Measurements from ENCODE around the gene CDCP1.

The CDCP1 gene

GRCh38 chr3:45135959-45136358, 10.2 kb downstream of the CDCP1 start:
- Histone ChIP-seq H3K4me3 (ENCODE audit: low read length) (no peak overlapping the region), H3K9me2 (replicated peaks; ENCODE audit: insufficient read depth, low read length) (no peaks in the 10 kb centered on the region), H3K79me2 (ENCODE audit: low read length) (no peaks in the 10 kb centered on the region), H3K9ac (ENCODE audit: low read length) (no peak overlapping the region), H3K4me1 (ENCODE audit: low read length) (no peaks in the 10 kb centered on the region), H3K36me3 (replicated peaks; ENCODE audit: insufficient read depth, low read length) (no peaks in the 10 kb centered on the region), H3K27me3 (replicated peaks; ENCODE audit: insufficient read depth, low read length) (no peaks in the 10 kb centered on the region), H3K27ac (ENCODE audit: low read length) (no peak overlapping the region), H4K20me1 (ENCODE audit: insufficient read depth, low read length) (no peaks in the 10 kb centered on the region), H2AFZ (ENCODE audit: low read length) (no peak overlapping the region), H3K4me2 (ENCODE audit: low read depth, low read length) (no peak overlapping the region), H3F3A (ENCODE audit: insufficient read depth, low read length) (no peaks in the 10 kb centered on the region), H3K9me3 (replicated peaks; ENCODE audit: insufficient read depth, low read length) (no peaks in the 10 kb centered on the region)
- no peak for TF ChIP-seq EZH2 (optimal IDR thresholded peaks at IDR 0.05; ENCODE audit: low read depth, low read length)
- TF ChIP-seq EZH2phosphoT487 (IDR thresholded peaks at IDR 0.05; ENCODE audit: low read length), result no peak
- TF ChIP-seq CTCF (IDR thresholded peaks at IDR 0.05; ENCODE audit: low read length), result no peak
- DNase-seq, result no peak

- H3K4me1 ChIP-seq (ENCODE audit: low read length), result no peaks in the 10 kb centered on the region
- no peak overlapping the region for H3K27ac ChIP-seq (ENCODE audit: low read length)
- H4K20me1 ChIP-seq (ENCODE audit: insufficient read depth, low read length), result no peaks in the 10 kb centered on the region
- H3K4me2 ChIP-seq (ENCODE audit: low read depth, low read length), result no peak overlapping the region
- TF ChIP-seq CTCF (IDR thresholded peaks at IDR 0.05; ENCODE audit: low read length), result no peak
- TF ChIP-seq EZH2phosphoT487 (IDR thresholded peaks at IDR 0.05; ENCODE audit: low read length), result no peak
- no peak for TF ChIP-seq EZH2 (optimal IDR thresholded peaks at IDR 0.05; ENCODE audit: low read depth, low read length)
- no peaks in the 10 kb centered on the region for H3K9me2 ChIP-seq (replicated peaks; ENCODE audit: insufficient read depth, low read length)
- no peak overlapping the region for H3K4me3 ChIP-seq (ENCODE audit: low read length)
- H3K9ac ChIP-seq (ENCODE audit: low read length), result no peak overlapping the region
- DNase-seq, result no peak
- no peaks in the 10 kb centered on the region for H3K9me3 ChIP-seq (replicated peaks; ENCODE audit: insufficient read depth, low read length)
- no peaks in the 10 kb centered on the region for H3K27me3 ChIP-seq (replicated peaks; ENCODE audit: insufficient read depth, low read length)
- no peak overlapping the region for H2AFZ ChIP-seq (ENCODE audit: low read length)
- H3F3A ChIP-seq (ENCODE audit: insufficient read depth, low read length), result no peaks in the 10 kb centered on the region
- H3K79me2 ChIP-seq (ENCODE audit: low read length), result no peaks in the 10 kb centered on the region
- H3K36me3 ChIP-seq (replicated peaks; ENCODE audit: insufficient read depth, low read length), result no peaks in the 10 kb centered on the region
These were observed 11.2 kb downstream of the CDCP1 start for GRCh38 chr3:45134758-45135521.

GRCh38 chr3:45132568-45133211, 13.5 kb downstream of the CDCP1 start:
- Histone ChIP-seq H3K9me2 (replicated peaks; ENCODE audit: insufficient read depth, low read length) (no peaks in the 10 kb centered on the region), H3K36me3 (replicated peaks; ENCODE audit: insufficient read depth, low read length) (no peaks in the 10 kb centered on the region), H3K4me2 (ENCODE audit: low read depth, low read length) (no peak overlapping the region), H3K27ac (ENCODE audit: low read length) (no peak overlapping the region), H2AFZ (ENCODE audit: low read length) (no peak overlapping the region), H3K79me2 (ENCODE audit: low read length) (no peaks in the 10 kb centered on the region), H3K4me3 (ENCODE audit: low read length) (no peak overlapping the region), H3K9me3 (replicated peaks; ENCODE audit: insufficient read depth, low read length) (no peaks in the 10 kb centered on the region), H3K4me1 (ENCODE audit: low read length) (no peaks in the 10 kb centered on the region), H3K27me3 (replicated peaks; ENCODE audit: insufficient read depth, low read length) (no peaks in the 10 kb centered on the region), H4K20me1 (ENCODE audit: insufficient read depth, low read length) (no peaks in the 10 kb centered on the region), H3F3A (ENCODE audit: insufficient read depth, low read length) (no peaks in the 10 kb centered on the region), H3K9ac (ENCODE audit: low read length) (no peak overlapping the region)
- no peak for DNase-seq
- no peak for TF ChIP-seq EZH2phosphoT487 (IDR thresholded peaks at IDR 0.05; ENCODE audit: low read length)
- TF ChIP-seq EZH2 (optimal IDR thresholded peaks at IDR 0.05; ENCODE audit: low read depth, low read length), result no peak
- no peak for TF ChIP-seq CTCF (IDR thresholded peaks at IDR 0.05; ENCODE audit: low read length)

All from MM.1S (cell line).